HL-60 (cell line): ENCODE results near the gene GBGT1.

Experiments
- CTCF ChIP-seq: IDR thresholded peaks from one replicate; pipeline ENCODE4 v1.5.1; 2011; ENCODE audit warnings: low read length, control low read depth, inconsistent platforms; ENCODE audit not compliant: insufficient read depth
- POLR2AphosphoS5 ChIP-seq: IDR thresholded peaks from 2 replicates; pipeline ENCODE4 v1.6.1; 2012; ENCODE audit warnings: low read depth
- REST ChIP-seq: IDR thresholded peaks from 2 replicates; pipeline ENCODE4 v1.6.1; 2012; ENCODE audit warnings: low read depth; ENCODE audit not compliant: insufficient replicate concordance
- SPI1 ChIP-seq: IDR thresholded peaks from 2 replicates; pipeline ENCODE4 v1.6.1; 2012; ENCODE audit warnings: low read depth, mild to moderate bottlenecking, borderline replicate concordance

GRCh38 chr9:133188843-133189180 is 25.1 kb upstream of the GBGT1 start:
- TF ChIP-seq CTCF: no peak
- TF ChIP-seq REST: no peak
- TF ChIP-seq SPI1: no peak
- TF ChIP-seq POLR2AphosphoS5: no peak
